Left ventricle myocardium inferior (tissue), 1 donor: ENCODE measurements around the gene KRTAP22-2. TPM values are rescaled to one million over a fixed set of nuclear protein-coding genes. Genes with fewer than 3 reads are reported as not detected.

Experiments used
- DNase-seq: peaks from one replicate; pipeline ENCODE4 v3.0.0-alpha.2; 2020
- H3K27ac ChIP-seq: fragments of 200-600 bp; replicated peaks from 2 replicates; pipeline ENCODE4 v1.8.0; 2021
- H3K27me3 ChIP-seq: fragments of 200-600 bp; 2 replicates; pipeline ENCODE4 v1.8.0; 2021; ENCODE audit warnings: low read depth
- H3K36me3 ChIP-seq: fragments of 200-600 bp; 2 replicates; pipeline ENCODE4 v1.8.0; 2021
- H3K4me1 ChIP-seq: fragments of 200-600 bp; 2 replicates; pipeline ENCODE4 v1.8.0; 2021
- H3K4me3 ChIP-seq: fragments of 200-600 bp; 2 replicates; pipeline ENCODE4 v1.8.0; 2021; ENCODE audit warnings: mild to moderate bottlenecking, moderate library complexity
- H3K9me3 ChIP-seq: fragments of 200-600 bp; replicated peaks from 2 replicates; pipeline ENCODE4 v1.8.0; 2021
- intact Hi-C: fragments of 100-400 bp; cut with micrococcal nuclease; formaldehyde crosslinking; loops from one replicate; pipeline ENCODE4 v1.11.0; 2022
- total RNA-seq: library from RNA; stranded (reverse); fragmentation: NEBNext Ultra II Directional; extraction: Animal tissue kit (Norgen Biotek cat#: 25700); gene quantifications from one replicate; pipeline ENCODE4 v1.2.1, GENCODE V29; 2021
- TF ChIP-seq, protein P1 (sequence below): fragments of 200-600 bp; IDR thresholded peaks from 2 replicates; pipeline ENCODE4 v1.8.0; 2021; ENCODE audit warnings: antibody characterized with exemption, mild to moderate bottlenecking, borderline replicate concordance
- donor health status: DM: no; HTN: yes; CAD: no; lungs with severe emphysema.

KRTAP22-2 gene
- total RNA-seq, 1 donor from 2014 or later: not detected

DNA sequence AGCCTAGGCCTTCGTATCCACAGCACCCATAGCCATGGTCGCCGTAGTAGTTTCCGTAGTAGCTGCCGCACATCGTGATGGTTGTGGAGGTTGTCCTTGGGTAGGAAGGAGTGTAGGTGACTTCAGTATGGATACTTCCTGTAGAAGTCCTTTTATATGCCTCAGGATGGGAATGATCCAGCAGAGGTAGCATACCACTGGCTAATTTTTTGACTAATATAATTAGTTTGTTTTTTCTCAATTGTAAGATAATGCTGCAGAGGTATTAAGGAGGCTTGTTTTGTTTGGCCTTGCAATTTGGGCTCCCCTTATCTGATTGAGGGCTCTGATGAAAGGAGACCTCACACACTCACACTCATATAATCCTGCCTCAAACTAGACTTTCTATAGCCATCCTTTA lies 8.6 kb upstream of the KRTAP22-2 start, which contains the start of gene KRTAP6-2:
KRTAP6-2 (minus strand) TSS at position 101 of the 400 bp plus-strand sequence; CDS start at position 73, 28 bp downstream.
- Histone ChIP-seq H3K9me3 (no peaks in the 10 kb centered on the region), H3K36me3 (no peaks in the 10 kb centered on the region), H3K27ac (no peak within 1 kb of the TSS), H3K4me1 (no peaks in the 10 kb centered on the region), H3K27me3 (no peaks in the 10 kb centered on the region), H3K4me3 (no peak within 1 kb of the TSS)
- TF ChIP-seq, protein P1, sequence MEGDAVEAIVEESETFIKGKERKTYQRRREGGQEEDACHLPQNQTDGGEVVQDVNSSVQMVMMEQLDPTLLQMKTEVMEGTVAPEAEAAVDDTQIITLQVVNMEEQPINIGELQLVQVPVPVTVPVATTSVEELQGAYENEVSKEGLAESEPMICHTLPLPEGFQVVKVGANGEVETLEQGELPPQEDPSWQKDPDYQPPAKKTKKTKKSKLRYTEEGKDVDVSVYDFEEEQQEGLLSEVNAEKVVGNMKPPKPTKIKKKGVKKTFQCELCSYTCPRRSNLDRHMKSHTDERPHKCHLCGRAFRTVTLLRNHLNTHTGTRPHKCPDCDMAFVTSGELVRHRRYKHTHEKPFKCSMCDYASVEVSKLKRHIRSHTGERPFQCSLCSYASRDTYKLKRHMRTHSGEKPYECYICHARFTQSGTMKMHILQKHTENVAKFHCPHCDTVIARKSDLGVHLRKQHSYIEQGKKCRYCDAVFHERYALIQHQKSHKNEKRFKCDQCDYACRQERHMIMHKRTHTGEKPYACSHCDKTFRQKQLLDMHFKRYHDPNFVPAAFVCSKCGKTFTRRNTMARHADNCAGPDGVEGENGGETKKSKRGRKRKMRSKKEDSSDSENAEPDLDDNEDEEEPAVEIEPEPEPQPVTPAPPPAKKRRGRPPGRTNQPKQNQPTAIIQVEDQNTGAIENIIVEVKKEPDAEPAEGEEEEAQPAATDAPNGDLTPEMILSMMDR: no peak
- intact Hi-C loops: no loop called here
- DNase-seq: no peak

DNA sequence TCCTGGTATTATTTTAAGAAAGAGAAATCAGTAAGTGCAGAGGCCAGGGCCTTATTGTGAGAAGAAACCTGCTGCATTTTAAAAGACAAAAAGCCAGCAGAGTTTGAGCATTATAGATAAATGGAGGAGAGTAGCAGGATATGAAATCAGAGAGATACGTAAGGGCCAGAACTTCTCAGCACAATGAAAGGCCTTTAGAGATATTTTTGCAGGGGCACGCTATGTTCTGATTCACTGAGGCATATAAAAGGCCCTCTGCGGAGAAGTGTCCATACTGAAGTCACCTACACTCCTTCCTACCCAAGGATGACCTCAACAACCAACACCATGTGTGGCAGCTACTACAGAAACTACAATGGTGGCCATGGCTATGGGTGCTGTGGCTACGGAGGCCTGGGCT lies 1.9 kb upstream of the KRTAP22-2 start, which contains the start of gene KRTAP6-3:
KRTAP6-3 (plus strand) TSS at position 301 of the 400 bp plus-strand sequence; CDS start at position 307, 6 bp downstream.
- H3K4me3 ChIP-seq: no peak within 1 kb of the TSS
- intact Hi-C loops: no loop called here
- no peaks in the 10 kb centered on the region for H3K27me3 ChIP-seq
- TF ChIP-seq, protein P1: no peak
- no peaks in the 10 kb centered on the region for H3K36me3 ChIP-seq
- H3K4me1 ChIP-seq: no peaks in the 10 kb centered on the region
- H3K9me3 ChIP-seq: no peaks in the 10 kb centered on the region
- no peak within 1 kb of the TSS for H3K27ac ChIP-seq
- DNase-seq: no peak

DNA sequence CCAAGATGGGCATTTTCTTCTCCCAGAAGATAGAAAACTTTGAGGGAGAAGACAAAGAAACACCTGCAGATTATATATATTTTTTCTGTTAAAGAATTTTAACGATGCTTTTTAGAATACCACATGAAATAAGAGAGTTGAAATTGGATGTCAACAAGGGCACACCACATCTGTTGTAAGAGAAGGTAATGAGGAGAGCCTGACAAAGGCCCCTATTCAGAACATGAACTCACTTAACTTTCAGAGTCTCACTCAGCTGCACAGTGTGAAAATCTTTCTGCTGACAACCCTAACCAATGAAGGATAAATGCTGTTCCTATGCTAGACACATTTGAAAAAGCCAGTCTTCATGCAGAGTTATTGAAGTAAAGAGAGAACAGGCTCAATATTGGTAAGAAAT lies 7.3 kb downstream of the KRTAP22-2 start:
- TF ChIP-seq, protein P1: no peak
- H3K36me3 ChIP-seq: no peaks in the 10 kb centered on the region
- no peak overlapping the region for H3K27ac ChIP-seq
- H3K4me3 ChIP-seq: no peak overlapping the region
- no peaks in the 10 kb centered on the region for H3K4me1 ChIP-seq
- no peaks in the 10 kb centered on the region for H3K27me3 ChIP-seq
- H3K9me3 ChIP-seq: no peaks in the 10 kb centered on the region
- intact Hi-C loops: no loop called here
- DNase-seq: no peak

DNA sequence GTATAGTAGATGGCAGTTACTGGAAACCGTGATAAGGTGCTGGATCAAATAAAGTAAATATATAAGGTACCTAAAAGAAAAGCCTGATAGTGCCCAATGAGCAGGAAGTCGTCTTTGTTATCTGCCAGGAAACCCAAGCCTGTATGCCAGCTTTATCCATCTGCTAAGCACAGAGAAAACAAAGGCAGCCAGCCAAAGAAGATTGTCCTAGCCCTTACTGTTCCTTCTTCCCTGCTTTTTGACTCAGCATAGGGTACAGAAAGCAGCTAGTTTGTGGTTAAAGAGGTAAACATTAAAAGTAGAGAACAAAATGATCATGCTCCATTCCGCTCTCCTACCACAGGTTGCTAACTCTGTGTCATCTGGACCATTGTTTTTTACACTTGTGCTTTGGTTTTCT lies 10.1 kb downstream of the KRTAP22-2 start:
- no peaks in the 10 kb centered on the region for H3K27me3 ChIP-seq
- no peaks in the 10 kb centered on the region for H3K4me1 ChIP-seq
- H3K27ac ChIP-seq: no peak overlapping the region
- TF ChIP-seq, protein P1: no peak
- no peak overlapping the region for H3K4me3 ChIP-seq
- H3K36me3 ChIP-seq: no peaks in the 10 kb centered on the region
- no peak for DNase-seq
- H3K9me3 ChIP-seq: no peaks in the 10 kb centered on the region
- intact Hi-C loops: no loop called here

DNA sequence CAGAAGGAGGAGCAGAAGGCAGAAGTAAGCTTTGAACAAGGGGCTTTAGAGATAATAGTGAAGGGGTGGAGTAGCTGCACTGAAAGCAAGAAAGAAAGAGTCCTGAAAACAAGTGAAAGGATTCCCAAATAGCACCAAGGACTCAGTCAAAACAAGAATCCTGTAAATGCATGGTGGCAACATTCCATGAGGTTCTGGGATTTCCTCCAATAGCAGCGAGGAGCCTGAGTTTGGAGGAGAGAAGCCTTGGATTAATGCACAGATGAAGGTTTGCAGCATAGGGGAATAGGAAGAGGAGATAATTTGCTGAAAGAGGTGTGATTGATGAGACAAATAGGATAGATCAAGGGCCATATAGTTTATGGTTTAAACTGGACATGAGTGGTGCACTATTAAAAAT lies 10.9 kb downstream of the KRTAP22-2 start:
- no peaks in the 10 kb centered on the region for H3K36me3 ChIP-seq
- H3K4me1 ChIP-seq: no peaks in the 10 kb centered on the region
- TF ChIP-seq, protein P1: no peak
- no peaks in the 10 kb centered on the region for H3K27me3 ChIP-seq
- no peaks in the 10 kb centered on the region for H3K9me3 ChIP-seq
- no peak for DNase-seq
- no peak overlapping the region for H3K27ac ChIP-seq
- intact Hi-C loops: no loop called here
- no peak overlapping the region for H3K4me3 ChIP-seq
